ENCODE measurements around the gene ARHGEF17.
"Not testable (repeated sequence)": the region's sequence is repeated elsewhere in the genome, so short reads cannot be mapped to it uniquely, and the experiment has no call there.

Gene ARHGEF17

DNA sequence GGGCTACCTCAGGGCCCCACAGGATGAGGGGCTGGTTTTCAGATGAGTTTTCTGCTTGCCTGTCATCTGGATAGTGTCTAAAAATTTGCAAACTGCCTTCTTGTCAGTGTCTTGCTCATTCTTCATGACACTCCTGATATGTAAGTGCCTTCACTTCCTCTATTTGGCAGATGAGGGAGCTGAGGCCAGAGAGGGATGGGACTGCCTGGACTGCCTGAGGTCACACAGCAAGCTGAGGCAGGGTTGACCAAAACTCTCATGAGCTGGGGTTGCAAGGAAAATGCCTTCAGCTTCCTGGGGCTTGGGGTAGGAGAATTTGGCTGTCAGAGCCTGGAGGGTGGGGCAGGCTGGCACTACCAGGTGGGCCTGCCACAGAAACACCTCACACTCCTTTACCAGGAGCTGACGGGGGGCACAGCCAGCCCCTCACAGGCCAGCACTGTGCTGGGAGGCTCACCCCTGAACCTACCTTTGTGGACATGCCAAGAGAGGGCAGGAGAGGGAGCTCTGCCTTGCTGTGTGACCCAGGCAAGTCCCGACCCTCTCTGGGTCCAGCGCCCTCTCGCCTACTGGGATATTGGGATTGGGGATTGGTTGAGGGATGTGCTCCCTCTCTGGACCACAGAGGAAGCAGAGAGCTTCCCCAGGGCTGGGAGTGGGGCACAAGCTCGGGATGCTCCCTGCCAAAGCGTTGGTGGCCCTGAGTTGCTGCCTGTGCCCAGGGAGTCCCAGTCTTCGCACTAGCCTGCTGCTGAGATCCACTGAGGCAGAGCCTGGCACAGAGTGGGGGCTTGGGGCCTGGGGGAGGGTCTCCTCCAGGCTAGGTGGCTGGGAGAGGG, 37.8 kb upstream of the ARHGEF17 start:
- no peak for DNase-seq (ENCODE audit: low spot score)
- in situ Hi-C loops (cut with MboI; ENCODE audit: low pct_unique_long_range_greater_than_20kb, low sequenced_read_pairs, unreplicated experiment) = no loop called here
- TF ChIP-seq, protein P1, sequence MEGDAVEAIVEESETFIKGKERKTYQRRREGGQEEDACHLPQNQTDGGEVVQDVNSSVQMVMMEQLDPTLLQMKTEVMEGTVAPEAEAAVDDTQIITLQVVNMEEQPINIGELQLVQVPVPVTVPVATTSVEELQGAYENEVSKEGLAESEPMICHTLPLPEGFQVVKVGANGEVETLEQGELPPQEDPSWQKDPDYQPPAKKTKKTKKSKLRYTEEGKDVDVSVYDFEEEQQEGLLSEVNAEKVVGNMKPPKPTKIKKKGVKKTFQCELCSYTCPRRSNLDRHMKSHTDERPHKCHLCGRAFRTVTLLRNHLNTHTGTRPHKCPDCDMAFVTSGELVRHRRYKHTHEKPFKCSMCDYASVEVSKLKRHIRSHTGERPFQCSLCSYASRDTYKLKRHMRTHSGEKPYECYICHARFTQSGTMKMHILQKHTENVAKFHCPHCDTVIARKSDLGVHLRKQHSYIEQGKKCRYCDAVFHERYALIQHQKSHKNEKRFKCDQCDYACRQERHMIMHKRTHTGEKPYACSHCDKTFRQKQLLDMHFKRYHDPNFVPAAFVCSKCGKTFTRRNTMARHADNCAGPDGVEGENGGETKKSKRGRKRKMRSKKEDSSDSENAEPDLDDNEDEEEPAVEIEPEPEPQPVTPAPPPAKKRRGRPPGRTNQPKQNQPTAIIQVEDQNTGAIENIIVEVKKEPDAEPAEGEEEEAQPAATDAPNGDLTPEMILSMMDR (IDR thresholded peaks at IDR 0.05; ENCODE audit: extremely low read depth, insufficient read depth, missing control alignments) = no peak

DNA sequence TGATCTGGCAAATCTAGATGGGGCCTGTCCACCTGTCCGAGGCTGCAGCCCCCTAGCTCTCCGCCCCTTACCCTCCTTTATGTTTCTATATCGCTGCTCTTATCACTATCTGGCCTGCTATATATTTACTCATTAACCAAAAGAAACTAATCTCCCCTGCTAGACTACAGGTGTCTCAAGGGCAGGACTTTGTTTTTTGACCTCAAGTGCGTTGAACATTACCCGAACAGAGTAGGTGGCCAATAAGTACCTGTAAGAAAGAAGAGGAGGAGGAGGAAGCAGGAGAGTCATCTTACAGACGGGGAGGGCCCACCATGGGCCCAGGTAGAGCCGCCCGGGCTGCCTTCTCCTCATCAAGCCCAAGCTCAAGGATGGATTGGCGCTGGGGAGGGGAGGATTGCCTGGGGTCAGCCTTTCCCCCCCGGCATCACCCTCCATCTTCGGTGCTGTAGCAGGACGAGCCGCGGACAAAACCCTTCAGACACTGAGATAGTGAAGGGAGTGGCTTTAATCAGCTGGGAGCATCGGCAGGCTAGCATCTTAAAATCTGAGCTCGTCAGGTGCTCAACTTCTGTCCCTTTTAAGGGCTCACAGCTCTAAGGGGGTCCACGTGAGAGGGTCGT, 37.1 kb upstream of the ARHGEF17 start:
- in situ Hi-C loops (cut with MboI; ENCODE audit: low pct_unique_long_range_greater_than_20kb, low sequenced_read_pairs, unreplicated experiment) = no loop called here
- no peak for DNase-seq (ENCODE audit: low spot score)
- TF ChIP-seq, protein P1 (IDR thresholded peaks at IDR 0.05; ENCODE audit: extremely low read depth, insufficient read depth, missing control alignments) = no peak

DNA sequence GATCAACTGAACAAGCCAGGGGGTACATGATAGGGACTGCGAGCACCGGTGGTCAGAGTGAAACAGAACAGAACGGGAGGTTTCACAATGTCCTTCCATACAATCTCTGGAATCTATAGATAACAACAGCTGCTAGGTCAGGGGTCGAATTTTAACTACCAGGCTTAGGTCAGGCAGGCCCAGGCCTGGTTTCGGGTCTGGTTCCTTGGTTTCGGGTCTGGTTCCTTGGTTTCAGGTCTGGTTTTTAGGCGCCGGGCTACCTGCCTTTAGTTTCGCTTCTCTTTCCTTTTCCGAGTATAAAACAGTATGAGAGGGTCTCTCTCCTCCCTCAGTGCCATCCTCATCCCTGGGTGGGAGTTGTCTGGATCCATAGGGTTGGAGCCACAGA, 36.6 kb upstream of the ARHGEF17 start:
- in situ Hi-C loops (cut with MboI; ENCODE audit: low pct_unique_long_range_greater_than_20kb, low sequenced_read_pairs, unreplicated experiment); DNase-seq (ENCODE audit: low spot score): not testable (repeated sequence)

DNA sequence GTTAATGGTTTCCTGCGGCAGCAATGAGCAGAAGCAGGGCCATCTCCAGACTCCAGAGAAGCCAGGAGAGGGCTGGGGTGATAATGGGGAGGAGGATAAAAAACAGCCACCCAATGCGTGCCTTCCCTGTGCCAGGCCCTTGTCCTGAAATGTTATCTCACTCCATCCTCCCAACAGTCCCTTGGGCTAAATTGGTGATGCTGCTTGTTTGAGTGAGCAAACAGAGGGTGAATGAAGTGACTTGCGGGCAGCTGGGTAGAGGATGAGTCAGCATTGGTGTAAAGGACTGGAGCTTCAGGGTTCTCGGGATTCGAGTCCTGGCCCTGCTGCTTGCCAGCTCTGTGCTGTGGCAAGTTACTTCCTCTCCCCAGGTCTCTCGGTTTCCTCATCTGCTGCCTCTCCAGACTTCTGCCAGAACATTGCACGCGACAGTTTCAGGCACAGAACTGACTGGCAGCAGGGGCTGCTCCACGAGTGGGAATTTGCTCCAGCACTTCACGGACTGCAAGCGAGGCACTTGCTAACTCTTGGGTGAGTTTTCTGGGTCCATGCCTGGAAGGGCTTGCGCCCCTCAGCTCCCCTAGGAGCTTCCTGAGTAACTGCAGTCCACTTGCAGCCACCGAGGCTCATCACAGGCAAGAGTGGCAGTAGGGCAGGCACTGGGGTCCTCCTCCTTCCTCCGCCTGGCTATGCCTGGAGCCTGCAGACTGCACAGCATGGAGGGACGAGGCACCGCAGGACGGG, 36.0 kb upstream of the ARHGEF17 start, which contains the start of gene P2RY6:
Gene P2RY6 (plus strand): TSS at position 403 of the 744 bp plus-strand sequence. CDS start 24,181 bp downstream, outside the sequence.
- in situ Hi-C loops (cut with MboI; ENCODE audit: low pct_unique_long_range_greater_than_20kb, low sequenced_read_pairs, unreplicated experiment) = no loop called here
- TF ChIP-seq, protein P1 (IDR thresholded peaks at IDR 0.05; ENCODE audit: extremely low read depth, insufficient read depth, missing control alignments) = no peak
- DNase-seq (ENCODE audit: low spot score) = no peak

DNA sequence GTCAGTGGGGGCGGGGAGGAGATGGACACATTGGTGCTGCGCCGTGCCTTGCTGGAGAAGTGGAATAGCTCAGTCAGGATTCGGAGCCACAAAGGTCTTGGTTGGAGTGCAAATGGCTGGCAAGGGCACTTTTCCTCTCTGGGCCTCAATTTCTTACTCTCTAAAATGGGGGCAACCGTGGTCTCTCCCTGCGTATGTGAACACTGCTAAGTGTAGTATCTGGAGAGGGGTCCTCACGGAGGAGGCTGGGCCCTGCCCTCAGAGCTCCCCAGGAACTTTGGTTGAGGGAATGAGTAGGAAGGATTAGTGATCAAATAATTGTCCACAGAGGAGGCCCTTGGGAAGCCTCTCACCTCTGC, 35.4 kb upstream of the ARHGEF17 start:
- no peak for DNase-seq (ENCODE audit: low spot score)
- TF ChIP-seq, protein P1 (IDR thresholded peaks at IDR 0.05; ENCODE audit: extremely low read depth, insufficient read depth, missing control alignments) = no peak
- in situ Hi-C loops (cut with MboI; ENCODE audit: low pct_unique_long_range_greater_than_20kb, low sequenced_read_pairs, unreplicated experiment) = no loop called here

DNA sequence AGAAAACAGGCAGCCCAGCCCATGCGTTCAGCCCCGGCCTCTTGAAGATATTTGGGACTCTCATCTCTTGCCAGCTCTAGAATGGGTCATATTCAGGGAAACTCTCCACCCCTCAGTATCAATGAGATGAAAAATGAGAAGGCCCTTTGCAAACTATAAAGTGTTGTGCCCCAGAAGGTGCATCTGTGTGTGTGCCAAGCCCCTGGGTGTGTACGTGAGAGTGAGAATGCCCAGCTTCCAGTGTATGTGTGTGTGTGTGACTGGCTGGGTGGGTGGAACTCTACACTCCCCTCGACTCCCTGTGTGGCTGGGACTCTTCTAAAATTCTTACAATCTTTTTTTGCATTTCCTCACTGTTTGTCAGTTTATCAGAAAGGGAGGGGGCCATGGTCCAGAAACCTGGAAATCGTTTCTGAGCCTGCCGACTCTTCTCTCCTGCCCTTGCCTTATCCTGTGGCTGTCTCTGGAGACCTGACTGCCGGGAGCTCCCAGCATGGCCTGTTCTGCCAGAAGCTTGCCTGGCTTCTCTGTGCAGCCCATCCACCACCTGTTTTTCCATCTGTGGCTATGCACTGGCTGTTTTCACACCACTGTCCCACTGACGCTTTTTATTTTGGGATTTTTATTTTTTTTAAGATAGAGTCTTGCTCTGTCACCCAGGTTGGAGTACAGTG, 34.7 kb upstream of the ARHGEF17 start:
- TF ChIP-seq, protein P1 (IDR thresholded peaks at IDR 0.05; ENCODE audit: extremely low read depth, insufficient read depth, missing control alignments) = no peak

DNA sequence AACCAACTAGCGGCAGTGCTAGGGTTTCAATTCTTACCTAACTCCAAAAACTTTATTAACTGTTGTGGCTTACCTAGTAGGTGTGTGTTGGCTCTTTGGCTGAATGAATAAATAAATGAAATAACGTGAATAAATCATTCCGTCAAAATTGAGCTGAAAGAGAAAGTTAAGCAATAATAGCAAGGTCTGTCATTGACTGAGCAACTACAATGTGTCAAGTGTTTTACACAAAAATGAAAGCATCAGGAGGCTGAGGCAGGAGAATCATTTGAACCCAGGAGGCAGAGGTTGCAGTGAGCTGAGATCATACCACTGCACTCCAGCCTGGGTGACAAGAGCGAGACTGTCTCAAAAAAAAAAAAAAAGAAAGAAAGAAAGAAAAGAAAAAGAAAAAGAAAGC, 33.9 kb upstream of the ARHGEF17 start:
- DNase-seq (ENCODE audit: low spot score); in situ Hi-C loops (cut with MboI; ENCODE audit: low pct_unique_long_range_greater_than_20kb, low sequenced_read_pairs, unreplicated experiment): not testable (repeated sequence)

More for the DNA sequence above, 34.7 kb upstream of the ARHGEF17 start:
- in situ Hi-C loops (cut with MboI; ENCODE audit: low pct_unique_long_range_greater_than_20kb, low sequenced_read_pairs, unreplicated experiment) = no loop called here
- DNase-seq (ENCODE audit: low spot score) = no peak

All from GM13977 (cell line).